GM21390 (cell line): ENCODE data around the gene NALF2.

Experiments used
- ATAC-seq: cut with Tn5 transposase; IDR thresholded peaks from one replicate; pipeline ENCODE4 v1.9.1; 2021; ENCODE audit not compliant: unreplicated experiment

NALF2 gene

DNA sequence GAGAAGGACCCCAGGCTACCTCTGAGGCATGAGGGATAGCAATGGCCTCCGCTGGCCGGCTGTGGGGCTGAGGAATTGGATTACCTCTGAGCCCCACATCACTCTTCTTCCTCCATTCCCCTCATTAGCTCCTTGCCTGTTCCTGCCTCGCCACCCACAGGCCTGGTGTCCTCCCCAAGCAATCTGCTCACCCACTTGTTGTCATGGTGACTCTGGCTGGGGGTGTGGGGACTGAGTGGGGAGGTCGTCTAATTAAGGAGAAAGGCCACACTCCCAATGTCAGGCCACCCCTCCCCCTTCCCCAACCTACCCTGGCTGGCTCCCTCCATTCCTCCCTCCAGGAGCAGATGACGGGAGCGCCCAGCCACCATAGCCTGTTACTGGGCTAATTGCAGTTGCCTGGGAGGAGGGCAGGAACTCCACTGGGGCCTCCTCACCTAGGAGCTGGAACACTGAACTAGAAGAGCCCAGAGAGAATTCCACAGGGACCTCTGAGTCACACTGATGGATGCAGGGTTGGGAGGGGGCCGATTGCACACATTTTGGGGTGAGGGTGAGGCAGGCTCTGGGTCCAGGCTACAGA, 20.7 kb downstream of the NALF2 start:
- ATAC-seq = no peak

- no peak for ATAC-seq
Observed at GRCh38 chrX:69530306-69530705, 26.2 kb downstream of the NALF2 start.

- ATAC-seq = no peak
Observed at GRCh38 chrX:69531031-69531755, 27.1 kb downstream of the NALF2 start.

GRCh38 chrX:69535661-69536060, 31.5 kb downstream of the NALF2 start:
- no peak for ATAC-seq

DNA sequence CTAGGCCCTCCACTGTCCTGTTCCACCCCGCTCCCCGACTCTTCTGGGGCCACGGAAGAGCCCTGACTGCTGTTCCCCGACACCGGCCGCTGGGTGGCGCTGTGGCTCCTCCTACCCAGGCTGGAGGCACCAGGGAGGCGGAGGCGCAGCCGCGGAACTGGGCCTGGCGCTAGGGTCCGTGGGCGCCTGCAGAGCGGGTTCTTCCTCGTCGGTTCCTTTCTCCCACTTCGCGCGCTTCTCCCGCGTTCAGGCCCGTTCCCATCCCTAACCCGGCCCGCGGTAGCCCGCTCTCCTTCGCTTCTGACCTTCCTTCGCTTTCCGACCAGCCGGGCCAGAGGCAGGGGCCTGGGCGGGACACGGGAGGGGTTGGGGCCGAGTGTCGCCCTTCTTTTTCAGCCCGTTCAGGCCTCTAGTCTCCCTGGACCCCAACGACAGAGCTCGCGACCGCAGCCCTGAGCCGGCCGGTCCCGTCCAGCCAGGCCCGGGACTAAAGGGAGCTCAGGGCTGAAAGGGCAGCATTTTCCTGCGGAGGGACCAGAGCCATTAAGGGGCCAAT, 34.3 kb downstream of the NALF2 start:
- ATAC-seq = no peak

GRCh38 chrX:69539437-69539836, 35.3 kb downstream of the NALF2 start:
- peak; percentile 61 for ATAC-seq

DNA sequence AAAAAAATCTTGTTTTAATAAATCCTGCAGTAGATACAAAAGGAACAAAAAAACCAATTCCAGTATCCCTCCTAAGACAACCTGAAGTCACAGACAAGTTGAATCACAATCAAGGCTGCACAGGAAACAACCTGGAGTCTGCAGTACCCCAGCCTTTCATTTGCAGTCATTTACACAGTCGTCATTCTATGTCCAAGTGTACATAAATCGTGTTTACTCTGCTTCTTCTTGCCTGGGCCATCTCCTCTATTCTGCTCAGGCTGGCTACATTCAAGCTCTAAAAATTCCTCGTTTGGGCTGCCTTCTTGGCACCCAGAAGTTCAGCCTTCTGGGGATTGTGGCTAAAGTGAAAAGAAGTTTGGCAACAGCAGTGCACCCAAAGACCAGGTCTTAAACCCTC, 37.8 kb downstream of the NALF2 start:
- ATAC-seq = no peak

- no peak for ATAC-seq
Observed at GRCh38 chrX:69543572-69543971, 39.4 kb downstream of the NALF2 start.

GRCh38 chrX:69546417-69546816, 42.3 kb downstream of the NALF2 start:
- ATAC-seq = no peak

DNA sequence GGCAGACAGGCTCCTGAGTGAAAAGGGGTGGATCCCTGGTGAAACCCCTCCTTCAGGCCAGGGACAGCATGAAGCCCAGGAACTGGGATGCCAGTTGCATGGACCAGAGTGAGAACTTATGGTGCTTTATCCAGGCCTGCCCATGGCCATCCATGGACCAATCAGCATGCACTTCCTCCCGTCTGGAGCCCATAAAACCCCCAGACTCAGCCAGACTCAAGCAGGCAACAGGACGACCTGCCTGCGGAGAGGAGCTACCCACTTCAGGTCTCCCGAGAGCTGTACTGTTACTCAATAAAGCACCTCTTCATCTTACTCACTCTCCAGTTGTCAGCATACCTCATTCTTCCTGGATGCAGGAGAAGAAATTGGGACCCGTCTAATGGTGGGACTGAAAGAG, 42.9 kb downstream of the NALF2 start:
- ATAC-seq = no peak

DNA sequence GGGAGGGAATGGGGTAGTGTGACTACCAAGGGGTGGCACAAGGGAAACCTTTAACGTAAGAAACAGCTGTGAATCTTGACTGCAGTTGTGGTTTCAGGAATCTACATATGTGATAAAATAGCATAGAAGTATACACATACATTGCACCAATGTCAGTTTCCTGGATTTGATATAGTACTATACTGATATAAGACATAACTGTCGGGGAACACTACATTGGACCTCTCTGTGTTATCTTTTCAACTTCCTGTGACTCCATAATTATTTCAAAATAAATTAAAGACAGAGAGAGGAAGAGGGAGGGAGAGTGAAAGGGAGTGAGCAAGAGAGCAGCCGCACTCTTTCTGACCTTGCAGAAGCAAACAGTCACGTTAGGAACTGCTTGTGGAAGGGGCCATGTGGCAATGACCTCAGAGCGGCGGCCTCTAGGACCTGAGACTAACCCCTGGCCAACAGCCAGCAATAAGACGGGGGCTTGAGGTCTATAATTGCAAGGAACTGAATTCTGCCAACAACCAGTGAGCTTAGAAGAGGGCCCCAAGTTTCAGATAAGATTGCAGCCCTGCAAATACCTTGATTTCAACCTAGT, 47.4 kb downstream of the NALF2 start:
- no peak for ATAC-seq

- no peak for ATAC-seq
Observed at GRCh38 chrX:69552512-69552911, 48.4 kb downstream of the NALF2 start.
